UCSD-AML1 (cell line): ENCODE results near the gene JAKMIP1.

Experiments
- DNase-seq: peaks from one replicate; lab custom pipeline; 2025; ENCODE audit not compliant: unreplicated experiment; lab: John Stamatoyannopoulos, UW

Gene JAKMIP1

GRCh38 chr4:6204871-6205566 lies 4.7 kb upstream of the JAKMIP1 start:
- DNase-seq, result no peak

GRCh38 chr4:6204098-6204497 lies 3.7 kb upstream of the JAKMIP1 start:
- DNase-seq, result no peak

- no peak for DNase-seq
Observed at GRCh38 chr4:6201580-6202091, 1.3 kb upstream of the JAKMIP1 start.

GRCh38 chr4:6200922-6201362 lies 593 bp upstream of the JAKMIP1 start:
- DNase-seq, result no peak

GRCh38 chr4:6199422-6199921 lies 877 bp downstream of the JAKMIP1 start:
- no peak for DNase-seq

- DNase-seq, result no peak
Observed at GRCh38 chr4:6198768-6199421, 1.5 kb downstream of the JAKMIP1 start.

- DNase-seq, result no peak
Observed at GRCh38 chr4:6198278-6198677, 2.1 kb downstream of the JAKMIP1 start.

- no peak for DNase-seq
Observed at GRCh38 chr4:6197433-6198174, 2.7 kb downstream of the JAKMIP1 start.

GRCh38 chr4:6196871-6197270 lies 3.5 kb downstream of the JAKMIP1 start:
- DNase-seq, result no peak

- DNase-seq, result no peak
Observed at GRCh38 chr4:6196324-6196723, 4.0 kb downstream of the JAKMIP1 start.

GRCh38 chr4:6195602-6196319 lies 4.6 kb downstream of the JAKMIP1 start:
- no peak for DNase-seq

- DNase-seq, result no peak
Observed at GRCh38 chr4:6194458-6195195, 5.7 kb downstream of the JAKMIP1 start.

- DNase-seq, result no peak
Observed at GRCh38 chr4:6193399-6193798, 7.0 kb downstream of the JAKMIP1 start.

GRCh38 chr4:6192245-6192644 lies 8.1 kb downstream of the JAKMIP1 start:
- no peak for DNase-seq

GRCh38 chr4:6191448-6192130 lies 8.8 kb downstream of the JAKMIP1 start:
- no peak for DNase-seq

- no peak for DNase-seq
Observed at GRCh38 chr4:6190486-6190885, 9.9 kb downstream of the JAKMIP1 start.

GRCh38 chr4:6189511-6189910 lies 10.8 kb downstream of the JAKMIP1 start:
- DNase-seq, result no peak

GRCh38 chr4:6188687-6189305 lies 11.6 kb downstream of the JAKMIP1 start:
- DNase-seq, result no peak

- no peak for DNase-seq
Observed at GRCh38 chr4:6184169-6184568, 16.2 kb downstream of the JAKMIP1 start.
